Mesothelial cell of epicardium (in vitro differentiated cells): ENCODE data around the gene PCNX2. TPM values are rescaled to one million over a fixed set of nuclear protein-coding genes. Genes with fewer than 3 reads are reported as not detected.

Experiments used
- DNase-seq, 2 experiments: peaks; one replicate each; pipeline ENCODE4 v3.0.0; 2021; ENCODE audit warnings: low spot score in 2 of 2; ENCODE audit not compliant: unreplicated experiment in 2 of 2
- H3K27ac Mint-ChIP-seq: 2 replicates; pipeline ENCODE4 v1.8.0; 2021; ENCODE audit warnings: mixed read lengths
- H3K27me3 Mint-ChIP-seq: 2 replicates; pipeline ENCODE4 v1.8.0; 2021; ENCODE audit warnings: low read depth, mixed read lengths
- H3K36me3 Mint-ChIP-seq: 2 replicates; pipeline ENCODE4 v1.8.0; 2021; ENCODE audit warnings: mixed read lengths
- H3K4me1 Mint-ChIP-seq: 2 replicates; pipeline ENCODE4 v1.8.0; 2021; ENCODE audit warnings: mixed read lengths
- H3K4me3 Mint-ChIP-seq: 2 replicates; pipeline ENCODE4 v1.8.0; 2021; ENCODE audit warnings: mild to moderate bottlenecking, moderate library complexity, mixed read lengths
- H3K9me3 Mint-ChIP-seq: 2 replicates; pipeline ENCODE4 v1.8.0; 2021; ENCODE audit warnings: mixed read lengths
- total RNA-seq: library from RNA; stranded (reverse); gene quantifications from 3 replicates; pipeline ENCODE4 v1.2.1, GENCODE V29; 2021
- TF ChIP-seq, protein P1 (sequence below): fragments of 200-600 bp; sonication (generic); IDR thresholded peaks from one replicate; pipeline ENCODE4 v1.5.0; 2021; ENCODE audit warnings: antibody characterized with exemption; ENCODE audit not compliant: unreplicated experiment

Gene PCNX2
- total RNA-seq, 1 donor from 2014 or later, result 28.4 TPM

- TF ChIP-seq, protein P1, sequence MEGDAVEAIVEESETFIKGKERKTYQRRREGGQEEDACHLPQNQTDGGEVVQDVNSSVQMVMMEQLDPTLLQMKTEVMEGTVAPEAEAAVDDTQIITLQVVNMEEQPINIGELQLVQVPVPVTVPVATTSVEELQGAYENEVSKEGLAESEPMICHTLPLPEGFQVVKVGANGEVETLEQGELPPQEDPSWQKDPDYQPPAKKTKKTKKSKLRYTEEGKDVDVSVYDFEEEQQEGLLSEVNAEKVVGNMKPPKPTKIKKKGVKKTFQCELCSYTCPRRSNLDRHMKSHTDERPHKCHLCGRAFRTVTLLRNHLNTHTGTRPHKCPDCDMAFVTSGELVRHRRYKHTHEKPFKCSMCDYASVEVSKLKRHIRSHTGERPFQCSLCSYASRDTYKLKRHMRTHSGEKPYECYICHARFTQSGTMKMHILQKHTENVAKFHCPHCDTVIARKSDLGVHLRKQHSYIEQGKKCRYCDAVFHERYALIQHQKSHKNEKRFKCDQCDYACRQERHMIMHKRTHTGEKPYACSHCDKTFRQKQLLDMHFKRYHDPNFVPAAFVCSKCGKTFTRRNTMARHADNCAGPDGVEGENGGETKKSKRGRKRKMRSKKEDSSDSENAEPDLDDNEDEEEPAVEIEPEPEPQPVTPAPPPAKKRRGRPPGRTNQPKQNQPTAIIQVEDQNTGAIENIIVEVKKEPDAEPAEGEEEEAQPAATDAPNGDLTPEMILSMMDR, result no peak
- Mint-ChIP-seq H3K9me3 (no peaks in the 10 kb centered on the region), H3K36me3 (no peaks in the 10 kb centered on the region), H3K27ac (no peak overlapping the region), H3K4me1 (no peaks in the 10 kb centered on the region), H3K27me3 (peaks cover 11% of the 10 kb centered on the region), H3K4me3 (no peak overlapping the region)
- no peak for DNase-seq
Measured at GRCh38 chr1:233313434-233314155, 18.1 kb upstream of the PCNX2 start.

DNA sequence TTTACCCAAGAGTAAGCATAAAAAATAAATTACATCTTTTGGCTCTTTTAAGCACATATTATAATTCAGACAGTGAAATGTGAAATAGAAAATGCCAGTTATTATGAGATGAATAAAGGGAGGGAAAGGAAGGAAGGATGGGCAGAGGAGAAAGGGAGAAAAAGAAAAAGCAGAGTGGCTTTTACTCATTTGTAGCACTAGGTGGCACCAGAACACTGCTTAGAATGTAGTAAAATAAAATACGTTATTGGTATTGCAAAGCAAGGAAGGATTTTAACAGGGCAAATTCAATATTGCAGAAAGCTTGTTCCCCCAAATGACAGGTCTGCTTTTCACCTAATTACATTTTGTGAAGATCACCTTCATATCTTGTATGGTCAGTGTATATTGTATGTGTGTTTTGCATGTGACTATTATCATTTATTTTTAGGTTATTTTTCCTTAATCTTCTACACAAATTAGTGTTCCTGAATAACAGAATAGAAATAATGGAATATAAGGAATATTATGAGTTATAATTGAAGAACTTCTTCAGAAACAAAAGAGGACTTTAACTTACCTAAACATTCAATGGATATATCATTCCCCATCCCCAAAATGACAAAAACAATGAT lies 9.1 kb upstream of the PCNX2 start:
- Mint-ChIP-seq H3K36me3 (no peaks in the 10 kb centered on the region), H3K4me3 (no peak overlapping the region), H3K4me1 (no peaks in the 10 kb centered on the region), H3K27me3 (peaks cover 6% of the 10 kb centered on the region), H3K27ac (no peak overlapping the region), H3K9me3 (peaks cover 9% of the 10 kb centered on the region)
- DNase-seq, result no peak
- TF ChIP-seq, protein P1, result peak; percentile 61

DNA sequence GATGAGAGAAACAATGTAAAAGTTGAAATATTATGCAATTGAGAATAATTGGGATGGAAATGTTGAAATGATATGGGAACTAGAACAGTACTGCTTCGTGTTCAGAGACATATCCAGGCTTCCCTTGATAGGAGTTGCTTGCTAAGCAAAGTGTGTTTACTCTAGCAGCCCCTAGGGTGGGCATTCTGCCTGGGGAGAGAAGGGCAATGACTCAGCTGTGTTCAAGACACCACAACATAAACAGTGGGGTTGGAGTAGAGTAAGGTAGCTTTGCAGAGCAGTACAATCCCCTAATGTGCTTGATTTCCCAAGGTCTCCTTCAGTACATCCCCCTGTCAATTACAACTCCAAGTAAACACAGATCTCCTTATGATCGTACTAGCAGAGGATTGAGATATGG lies 4.8 kb upstream of the PCNX2 start:
- DNase-seq, result no peak
- Mint-ChIP-seq H3K27me3 (peaks cover 2% of the 10 kb centered on the region), H3K36me3 (no peaks in the 10 kb centered on the region), H3K4me3 (no peak overlapping the region), H3K4me1 (peaks cover 5% of the 10 kb centered on the region), H3K27ac (no peak overlapping the region), H3K9me3 (no peaks in the 10 kb centered on the region)
- TF ChIP-seq, protein P1, result no peak

GRCh38 chr1:233299450-233299849 lies 3.9 kb upstream of the PCNX2 start:
- no peaks in the 10 kb centered on the region for H3K36me3 Mint-ChIP-seq
- H3K27ac Mint-ChIP-seq, result no peak overlapping the region
- H3K9me3 Mint-ChIP-seq, result no peaks in the 10 kb centered on the region
- peaks cover 1% of the 10 kb centered on the region for H3K27me3 Mint-ChIP-seq
- TF ChIP-seq, protein P1, result no peak
- peaks cover 13% of the 10 kb centered on the region for H3K4me1 Mint-ChIP-seq
- DNase-seq, result no peak
- H3K4me3 Mint-ChIP-seq, result no peak overlapping the region

- Mint-ChIP-seq H3K4me1 (peaks cover 13% of the 10 kb centered on the region), H3K36me3 (no peaks in the 10 kb centered on the region), H3K27me3 (no peaks in the 10 kb centered on the region), H3K27ac (peak overlapping the region; percentile 23), H3K4me3 (peak overlapping the region; percentile 75), H3K9me3 (no peaks in the 10 kb centered on the region)
- TF ChIP-seq, protein P1, result no peak
- DNase-seq, result no peak
Measured at GRCh38 chr1:233295975-233296322, 424 bp upstream of the PCNX2 start.
